HL-60 (cell line): ENCODE measurements around the gene TAOK2.

Experiments
- CTCF ChIP-seq: IDR thresholded peaks from one replicate; pipeline ENCODE4 v1.5.1; 2011; ENCODE audit warnings: low read length, control low read depth, inconsistent platforms; ENCODE audit not compliant: insufficient read depth
- GABPA ChIP-seq: IDR thresholded peaks from 2 replicates; pipeline ENCODE4 v1.6.1; 2012; ENCODE audit warnings: low read depth
- POLR2AphosphoS5 ChIP-seq: IDR thresholded peaks from 2 replicates; pipeline ENCODE4 v1.6.1; 2012; ENCODE audit warnings: low read depth
- SPI1 ChIP-seq: IDR thresholded peaks from 2 replicates; pipeline ENCODE4 v1.6.1; 2012; ENCODE audit warnings: low read depth, mild to moderate bottlenecking, borderline replicate concordance
- TF ChIP-seq, protein P1 (sequence below): IDR thresholded peaks from 2 replicates; pipeline ENCODE4 v1.6.1; 2012; ENCODE audit warnings: low read depth; ENCODE audit not compliant: insufficient replicate concordance

- TF ChIP-seq POLR2AphosphoS5: no peak
- no peak for TF ChIP-seq CTCF
- TF ChIP-seq GABPA: no peak
- TF ChIP-seq, protein P1, sequence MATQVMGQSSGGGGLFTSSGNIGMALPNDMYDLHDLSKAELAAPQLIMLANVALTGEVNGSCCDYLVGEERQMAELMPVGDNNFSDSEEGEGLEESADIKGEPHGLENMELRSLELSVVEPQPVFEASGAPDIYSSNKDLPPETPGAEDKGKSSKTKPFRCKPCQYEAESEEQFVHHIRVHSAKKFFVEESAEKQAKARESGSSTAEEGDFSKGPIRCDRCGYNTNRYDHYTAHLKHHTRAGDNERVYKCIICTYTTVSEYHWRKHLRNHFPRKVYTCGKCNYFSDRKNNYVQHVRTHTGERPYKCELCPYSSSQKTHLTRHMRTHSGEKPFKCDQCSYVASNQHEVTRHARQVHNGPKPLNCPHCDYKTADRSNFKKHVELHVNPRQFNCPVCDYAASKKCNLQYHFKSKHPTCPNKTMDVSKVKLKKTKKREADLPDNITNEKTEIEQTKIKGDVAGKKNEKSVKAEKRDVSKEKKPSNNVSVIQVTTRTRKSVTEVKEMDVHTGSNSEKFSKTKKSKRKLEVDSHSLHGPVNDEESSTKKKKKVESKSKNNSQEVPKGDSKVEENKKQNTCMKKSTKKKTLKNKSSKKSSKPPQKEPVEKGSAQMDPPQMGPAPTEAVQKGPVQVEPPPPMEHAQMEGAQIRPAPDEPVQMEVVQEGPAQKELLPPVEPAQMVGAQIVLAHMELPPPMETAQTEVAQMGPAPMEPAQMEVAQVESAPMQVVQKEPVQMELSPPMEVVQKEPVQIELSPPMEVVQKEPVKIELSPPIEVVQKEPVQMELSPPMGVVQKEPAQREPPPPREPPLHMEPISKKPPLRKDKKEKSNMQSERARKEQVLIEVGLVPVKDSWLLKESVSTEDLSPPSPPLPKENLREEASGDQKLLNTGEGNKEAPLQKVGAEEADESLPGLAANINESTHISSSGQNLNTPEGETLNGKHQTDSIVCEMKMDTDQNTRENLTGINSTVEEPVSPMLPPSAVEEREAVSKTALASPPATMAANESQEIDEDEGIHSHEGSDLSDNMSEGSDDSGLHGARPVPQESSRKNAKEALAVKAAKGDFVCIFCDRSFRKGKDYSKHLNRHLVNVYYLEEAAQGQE: no peak
- TF ChIP-seq SPI1: no peak
These were observed 23.1 kb downstream of the TAOK2 start for GRCh38 chr16:29996766-29997250.
